Midbrain (tissue), 1 donor: ENCODE results near the gene SOX3.

Experiments
- DNase-seq: peaks from one replicate; lab custom pipeline; 2025; lab: John Stamatoyannopoulos, UW

SOX3 gene

GRCh38 chrX:140504371-140505324 lies at the start of gene SOX3:
Gene SOX3, minus strand, starts transcription at chrX:140505069. Its CDS starts 9 bp downstream, at chrX:140505060.
- DNase-seq = no peak

GRCh38 chrX:140548985-140549384 lies 44.1 kb upstream of the SOX3 start:
- no peak for DNase-seq

DNA sequence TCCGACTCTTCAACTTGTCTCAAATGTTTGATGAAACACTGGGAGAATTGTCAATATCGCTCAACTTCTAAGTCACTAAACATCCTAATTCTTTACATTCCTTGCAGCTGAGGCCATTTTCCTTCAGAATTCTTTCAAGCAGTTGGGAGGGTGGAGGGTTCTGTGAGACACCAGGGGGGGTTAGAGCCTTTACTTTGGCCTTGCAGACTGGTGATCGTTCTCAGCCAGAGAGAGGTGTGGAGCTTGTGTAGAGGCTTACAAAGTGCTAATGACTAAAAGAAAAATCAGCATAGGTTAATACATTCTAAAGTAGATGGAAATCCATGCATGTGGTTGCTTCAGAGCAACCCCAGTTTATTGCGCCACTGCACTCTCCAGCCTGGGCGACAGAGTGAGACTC lies 21.3 kb upstream of the SOX3 start:
- DNase-seq = no peak

GRCh38 chrX:140525448-140525847 lies 20.6 kb upstream of the SOX3 start:
- DNase-seq = no peak

DNA sequence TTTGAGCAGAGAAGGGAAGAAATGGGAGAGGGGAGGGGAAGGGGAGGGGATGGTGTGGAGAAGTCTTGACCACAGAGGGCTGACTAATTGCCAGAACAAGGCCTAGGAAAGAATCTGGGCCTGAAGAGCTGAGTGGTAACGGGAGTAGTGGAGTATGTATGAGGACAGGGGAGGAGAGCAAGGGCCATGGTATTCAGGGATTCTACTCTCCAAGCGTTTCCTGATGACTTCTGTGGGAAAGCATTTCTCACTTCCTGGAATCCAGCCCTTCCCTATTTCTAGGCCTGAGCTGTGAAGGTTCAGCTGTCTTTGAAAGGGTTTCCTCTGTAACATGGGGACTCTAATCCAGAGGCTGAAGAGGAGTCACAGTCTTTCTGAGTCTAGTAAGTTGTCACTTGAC lies 19.7 kb upstream of the SOX3 start:
- no peak for DNase-seq

DNA sequence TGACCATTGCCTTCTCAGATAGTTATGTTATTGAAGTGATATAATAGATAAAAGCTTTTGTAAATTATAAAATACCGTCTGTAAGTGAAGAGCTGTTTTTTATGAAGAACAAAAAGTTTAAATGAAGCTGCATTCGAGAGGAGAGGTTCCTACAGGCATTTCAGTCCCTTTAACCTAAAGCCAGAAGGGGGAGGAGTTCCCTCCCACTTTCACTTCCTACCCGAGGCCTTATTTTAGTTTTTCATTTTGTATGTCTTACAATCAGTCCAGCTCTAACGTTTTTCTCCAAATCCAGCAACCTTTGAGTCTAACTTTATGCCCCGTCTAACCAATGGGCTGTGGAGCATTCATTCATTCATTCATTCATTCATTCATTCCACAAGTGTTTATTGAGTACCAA lies 16.5 kb upstream of the SOX3 start:
- DNase-seq = no peak

DNA sequence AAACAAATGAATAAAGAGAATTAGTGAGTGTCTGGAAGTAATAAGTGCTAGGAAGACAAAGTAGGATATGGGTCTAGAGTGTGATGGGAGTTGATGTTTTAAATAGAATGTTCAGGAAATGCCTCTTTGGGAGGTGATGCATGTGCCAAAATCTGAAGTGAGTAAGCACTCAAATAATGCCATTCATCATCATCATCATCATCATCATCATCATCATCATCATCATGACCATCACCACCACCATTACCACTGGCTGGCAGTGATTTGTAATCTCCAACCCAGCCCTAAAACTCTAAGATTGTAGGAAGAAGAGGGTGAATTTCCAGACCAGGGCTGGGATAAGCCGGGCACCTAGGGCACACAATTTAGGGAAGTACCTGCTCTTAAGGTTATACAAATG lies 9.7 kb upstream of the SOX3 start:
- DNase-seq = no peak

- no peak for DNase-seq
These were observed 6.0 kb upstream of the SOX3 start for GRCh38 chrX:140510895-140511295.

GRCh38 chrX:140510306-140510676 lies 5.4 kb upstream of the SOX3 start:
- DNase-seq = no peak

- DNase-seq = no peak
These were observed 4.8 kb upstream of the SOX3 start for GRCh38 chrX:140509468-140510305.

DNA sequence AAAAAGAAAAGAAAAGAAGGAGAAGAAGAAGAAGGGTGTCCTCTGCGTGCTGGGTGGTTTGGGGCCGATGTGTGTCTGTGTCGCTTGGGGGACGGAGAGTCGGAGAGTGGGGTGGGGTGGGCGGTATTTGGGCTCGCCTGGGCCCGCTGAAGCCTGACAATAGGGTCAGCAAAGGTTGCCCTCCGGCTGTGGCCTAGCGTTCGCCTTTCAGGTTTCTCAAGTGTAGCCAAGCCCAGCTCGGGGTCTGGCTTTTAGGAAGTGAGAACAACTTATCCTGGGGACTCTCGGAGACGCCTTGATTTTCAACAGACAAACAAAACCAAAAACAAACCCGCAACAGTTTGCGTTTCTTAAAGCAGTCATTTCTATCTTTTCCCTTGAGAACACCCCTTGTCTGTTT lies 4.1 kb upstream of the SOX3 start:
- no peak for DNase-seq

DNA sequence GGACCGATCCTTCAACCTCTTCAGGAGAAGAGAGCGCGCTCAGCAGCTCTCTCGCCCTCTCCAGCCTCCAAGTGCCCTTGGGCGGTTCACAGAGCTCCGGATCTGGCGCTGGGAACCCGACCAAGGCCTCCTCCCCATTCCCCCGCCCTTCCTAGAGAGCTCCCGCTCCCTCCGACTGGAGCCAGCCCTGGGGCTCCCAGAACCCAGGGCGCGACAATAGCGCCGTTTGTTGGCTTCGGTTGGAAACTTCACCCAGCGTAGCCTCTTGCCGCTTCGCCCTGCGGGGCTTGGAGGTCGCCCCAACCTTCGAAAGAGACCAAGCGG lies 3.1 kb upstream of the SOX3 start:
- peak; percentile 46 for DNase-seq

DNA sequence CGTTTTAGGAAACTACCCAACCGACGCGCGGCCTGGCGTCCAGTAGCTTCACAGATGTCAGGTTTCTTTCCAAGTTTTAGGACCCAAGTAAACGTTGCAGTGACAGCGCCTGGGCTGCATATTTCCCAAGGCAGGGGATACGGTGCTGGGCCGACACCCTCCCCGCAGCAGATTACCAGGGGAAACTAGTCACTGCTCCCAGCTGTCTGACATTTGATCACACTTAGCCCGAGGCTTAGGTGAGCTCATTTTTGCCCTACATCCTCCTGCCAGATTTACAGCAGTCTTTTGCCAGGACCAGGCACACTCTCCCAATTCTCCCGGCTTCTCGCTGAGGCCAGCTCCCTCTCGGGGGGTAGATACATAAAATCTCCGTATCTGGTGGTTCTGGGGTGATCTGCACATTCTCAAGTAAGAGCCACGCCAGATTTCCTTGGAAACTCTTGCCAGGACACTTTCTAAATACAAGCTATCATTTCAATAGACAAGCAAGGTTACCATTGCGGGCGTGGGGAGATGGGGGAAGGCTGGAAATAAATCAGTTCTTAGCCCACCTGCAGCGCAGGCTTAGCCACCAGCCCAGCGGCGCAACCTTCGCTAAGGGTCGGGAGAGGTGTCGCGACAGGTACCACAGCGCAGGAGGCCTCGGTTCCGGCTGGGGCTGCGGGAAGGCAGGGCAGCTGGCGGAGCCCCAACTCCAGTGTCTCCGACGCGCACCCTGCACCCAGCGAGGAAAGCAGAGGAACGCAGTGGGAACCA lies 2.5 kb upstream of the SOX3 start:
- DNase-seq = no peak

DNA sequence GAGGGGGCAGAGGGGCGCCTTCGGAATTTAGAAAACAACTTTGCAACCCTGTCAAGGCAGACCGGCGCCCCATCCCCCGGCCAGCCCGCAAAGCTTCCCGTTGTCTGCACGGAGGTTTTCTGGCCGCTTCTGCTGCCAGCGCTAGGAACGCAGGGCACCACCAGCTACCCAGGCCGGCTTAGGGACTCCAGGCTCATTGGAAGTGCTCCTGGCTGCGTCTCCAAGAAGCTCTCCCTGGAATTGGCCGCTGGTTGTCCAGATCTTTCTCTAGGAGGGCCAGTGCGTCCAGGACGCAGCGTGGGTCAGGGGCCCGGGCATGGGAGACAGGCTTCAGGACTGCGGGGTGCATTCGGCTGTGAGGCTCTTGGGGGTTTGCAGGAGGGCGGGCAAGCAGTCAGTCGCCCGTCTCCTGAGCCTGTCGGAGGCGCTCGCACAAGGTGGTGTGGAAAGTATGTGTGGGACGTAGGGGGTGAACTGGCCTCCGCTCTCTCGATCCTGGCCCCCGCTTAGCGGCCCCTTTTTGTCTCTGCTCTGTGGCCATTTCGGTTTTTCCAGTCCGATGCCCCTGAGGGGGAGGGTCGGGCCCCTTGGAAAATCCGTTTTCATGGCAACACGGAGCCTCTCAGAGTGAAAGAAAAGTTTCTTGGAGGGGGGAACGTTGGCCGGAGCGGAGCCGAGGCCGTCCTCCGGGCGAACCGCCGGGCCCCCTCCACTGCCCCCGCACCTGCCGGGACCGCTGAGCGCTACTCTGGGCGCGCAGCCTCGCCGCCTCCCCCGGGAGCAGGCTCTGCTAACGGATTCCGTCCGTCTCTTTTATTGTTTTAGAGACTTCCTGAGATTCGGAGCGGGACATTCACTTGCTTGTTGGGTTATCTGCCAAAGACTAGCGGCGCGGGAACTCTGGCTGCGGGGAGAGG lies 810 bp upstream of the SOX3 start:
- no peak for DNase-seq

DNA sequence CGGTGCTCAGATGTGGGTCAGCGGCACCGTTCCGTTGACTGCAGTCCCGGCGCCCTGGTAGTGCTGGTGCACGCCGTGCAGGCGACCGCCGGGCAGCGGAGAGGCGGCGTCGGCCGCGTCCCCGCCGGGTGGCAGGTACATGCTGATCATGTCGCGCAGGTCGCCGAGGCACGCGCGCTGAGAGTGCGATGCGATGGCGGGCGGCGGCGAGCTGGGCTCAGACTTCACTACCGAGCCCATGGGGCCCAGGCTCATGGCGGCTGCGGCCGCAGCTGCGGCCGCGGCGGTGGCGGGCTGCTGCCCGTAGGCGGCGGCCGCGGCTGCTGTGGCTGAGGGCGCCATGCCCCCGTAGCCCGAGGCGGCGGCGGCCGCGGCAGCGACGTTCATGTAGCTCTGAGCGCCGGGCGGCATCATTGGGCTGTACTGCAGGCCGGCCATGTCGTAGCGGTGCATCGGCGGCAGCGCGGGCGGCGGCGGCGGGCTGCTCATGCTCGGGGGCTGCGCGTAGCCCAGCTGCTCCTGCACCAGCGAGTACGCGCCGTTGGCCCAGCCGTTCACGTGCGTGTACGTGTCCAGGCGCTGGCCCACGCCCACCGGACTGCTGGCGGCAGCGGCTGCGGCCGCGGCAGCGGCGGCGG lies 1.0 kb downstream of the SOX3 start:
- peak; percentile 29 for DNase-seq

GRCh38 chrX:140503238-140503601 lies 1.6 kb downstream of the SOX3 start:
- no peak for DNase-seq

- DNase-seq = no peak
These were observed 2.2 kb downstream of the SOX3 start for GRCh38 chrX:140502491-140503237.

DNA sequence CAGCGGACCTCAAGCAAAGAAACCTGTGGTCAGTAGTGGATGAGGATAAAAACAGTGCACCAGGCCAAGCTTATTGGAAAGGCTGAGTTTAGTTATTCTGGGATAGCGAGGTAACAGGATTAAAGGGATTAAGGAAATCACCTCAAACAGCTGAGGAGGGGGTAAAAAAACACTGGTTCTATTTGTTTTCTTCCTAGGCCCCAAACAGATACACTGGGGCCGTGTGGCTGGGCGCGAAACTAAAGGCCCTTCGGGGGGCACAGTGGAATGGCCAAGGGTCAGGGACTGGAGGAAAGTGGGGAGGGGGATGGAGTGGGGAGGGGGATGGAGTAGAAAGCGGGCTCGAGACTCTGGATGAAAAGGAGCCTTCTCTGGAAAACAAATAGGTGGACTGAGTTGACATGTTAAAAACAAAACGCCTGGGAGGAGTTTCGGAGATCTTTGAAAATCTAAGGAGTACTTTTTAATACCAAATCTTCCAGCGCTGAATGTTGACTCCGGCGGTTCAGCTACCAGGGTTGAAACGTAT lies 2.9 kb downstream of the SOX3 start:
- no peak for DNase-seq

DNA sequence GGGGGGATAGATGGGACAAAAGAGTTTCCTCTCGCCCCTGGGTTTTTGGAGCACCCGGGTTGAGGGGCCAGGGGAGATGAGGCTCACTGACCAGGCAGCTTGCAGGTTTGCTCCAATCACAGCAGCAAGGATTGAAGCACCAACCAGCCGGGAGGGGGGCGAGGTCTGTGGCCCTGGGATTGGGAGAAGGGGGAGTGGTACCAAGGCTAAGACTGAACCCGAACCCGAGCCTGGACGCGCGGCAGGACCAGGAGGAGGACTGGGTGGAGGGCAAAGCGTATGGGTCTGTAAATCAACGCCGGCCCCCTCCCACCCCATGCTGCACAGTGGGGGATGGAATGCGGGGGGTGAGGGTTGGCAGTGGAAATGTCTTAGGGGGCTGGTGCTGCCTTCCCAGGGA lies 3.5 kb downstream of the SOX3 start:
- no peak for DNase-seq

DNA sequence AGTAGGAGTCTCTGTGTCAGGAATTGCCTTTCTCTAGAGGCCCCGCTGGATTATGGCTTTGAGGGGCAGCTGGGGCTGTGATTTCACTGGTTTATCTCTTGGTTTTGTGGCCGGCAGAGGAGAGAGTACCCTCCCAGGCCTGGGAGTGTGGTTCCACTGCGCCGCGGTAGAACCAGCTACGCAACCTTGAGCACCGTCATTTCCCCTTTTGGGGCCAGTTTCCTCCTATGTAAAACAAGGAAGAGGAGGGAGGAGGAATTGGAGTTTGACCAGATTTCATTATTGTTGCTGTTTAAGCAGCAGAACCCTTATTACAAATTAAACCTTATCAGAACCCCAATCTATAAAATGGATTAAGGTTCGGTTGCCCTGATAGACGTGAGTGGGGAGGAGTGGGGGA lies 4.4 kb downstream of the SOX3 start:
- DNase-seq = no peak
